ENCODE data around the gene NGEF.

GRCh38 chr2:233032551-233033320 is 19.7 kb upstream of the NGEF start, which contains the start of gene NEU2:
- TF ChIP-seq CTCF (IDR thresholded peaks at IDR 0.05) (no peak), POLR2A (IDR thresholded peaks at IDR 0.05) (no peak)
